ENCODE results near the gene TNNT3.

DNA sequence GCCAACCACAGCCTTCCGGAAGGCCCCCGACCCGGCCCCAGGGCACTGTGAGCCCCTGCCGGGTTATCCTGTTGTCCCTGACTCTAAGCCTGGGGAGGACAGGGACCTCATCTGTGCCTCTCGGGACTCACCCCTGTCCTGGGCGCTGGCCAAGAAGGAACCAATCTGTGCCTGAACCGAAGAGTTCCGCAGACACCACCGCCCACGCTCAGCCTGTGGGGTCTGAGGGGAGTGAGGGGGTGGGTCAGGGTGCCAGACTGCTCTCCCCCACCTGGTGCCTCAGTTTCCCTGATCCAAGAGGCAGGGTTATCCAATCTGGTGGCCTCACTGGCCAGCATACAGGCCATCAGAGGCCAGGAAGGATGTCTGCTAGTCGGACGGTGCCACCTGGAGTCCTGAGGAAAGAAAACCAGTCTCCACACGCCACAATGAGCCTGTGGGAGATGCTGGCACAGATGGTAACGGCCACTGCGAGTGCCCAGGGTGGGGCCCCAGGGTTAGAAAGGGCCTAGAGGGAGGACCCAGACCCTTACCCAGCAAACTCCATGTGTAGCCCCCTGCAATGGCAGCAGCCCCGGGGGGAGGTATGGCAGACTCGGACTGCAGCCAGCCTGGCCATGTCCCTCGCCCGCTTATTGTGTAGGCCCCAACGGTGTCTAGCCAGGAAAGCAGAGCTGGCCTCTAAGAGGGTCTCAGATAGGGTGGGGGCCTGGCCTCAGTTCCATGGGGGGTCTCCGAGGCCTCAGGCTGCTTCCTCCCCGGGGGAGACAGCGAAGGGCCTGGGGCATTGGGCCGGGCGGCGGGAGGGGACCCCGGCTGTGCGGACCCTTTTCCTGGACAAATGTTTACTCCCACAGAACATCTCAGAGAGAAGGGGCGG is 827 bp upstream of the TNNT3 start:
- TF ChIP-seq CTCF (IDR thresholded peaks at IDR 0.05; ENCODE audit: low read length) (no peak), EZH2 (optimal IDR thresholded peaks at IDR 0.05; ENCODE audit: low read depth, low read length) (no peak), EZH2phosphoT487 (IDR thresholded peaks at IDR 0.05; ENCODE audit: low read length) (no peak)
